ENCODE measurements around the gene PLA2G4D.

The PLA2G4D gene

DNA sequence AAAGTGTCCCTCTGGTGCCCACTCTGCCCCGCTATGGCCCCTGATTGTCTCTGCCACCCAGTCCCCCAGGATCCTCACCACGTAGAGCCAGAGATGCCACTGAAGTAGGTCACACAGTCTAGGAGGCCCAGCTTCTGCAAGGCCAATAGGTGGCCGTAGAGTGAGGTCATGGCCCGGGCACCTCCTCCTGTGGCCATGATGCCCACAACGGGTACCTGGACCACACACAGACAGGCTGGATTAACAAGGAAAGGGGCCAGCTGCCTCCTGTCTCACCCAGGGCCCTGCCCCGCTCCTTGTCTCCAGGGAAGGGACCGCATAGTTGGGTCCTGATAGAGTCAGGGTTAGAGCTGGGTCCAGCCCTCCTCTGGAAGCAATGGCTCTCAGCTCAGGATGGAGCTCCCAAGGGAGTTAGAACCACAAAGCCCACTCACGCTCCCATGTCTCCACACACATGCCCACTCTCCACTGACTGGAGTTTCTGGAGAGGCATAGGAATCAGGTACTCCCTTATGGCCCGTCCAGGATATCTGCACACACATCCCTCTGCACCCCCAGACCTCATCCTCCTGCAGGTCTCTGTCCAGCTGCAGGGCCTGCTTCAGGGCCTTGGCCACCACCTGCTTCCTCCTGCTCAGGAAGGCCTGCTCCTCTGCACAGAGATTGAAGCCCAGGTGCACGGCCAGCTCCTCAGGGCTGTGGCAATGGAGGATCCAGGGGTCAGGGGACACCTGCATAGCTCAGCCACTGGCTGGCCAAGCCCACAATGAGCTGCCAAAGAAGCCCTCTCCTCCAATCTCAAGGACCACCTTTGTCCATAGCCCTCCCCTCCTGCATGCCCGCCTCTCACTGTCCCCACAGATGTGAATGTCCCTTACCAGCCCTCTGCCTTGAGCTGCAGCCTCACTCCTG, 13.2 kb downstream of the PLA2G4D start:
- H3K27ac ChIP-seq (ENCODE audit: low read length) = no peak overlapping the region
- no peak for TF ChIP-seq EZH2 (optimal IDR thresholded peaks at IDR 0.05; ENCODE audit: low read depth, low read length)
- TF ChIP-seq EZH2phosphoT487 (IDR thresholded peaks at IDR 0.05; ENCODE audit: low read length) = no peak
- TF ChIP-seq, protein P1, sequence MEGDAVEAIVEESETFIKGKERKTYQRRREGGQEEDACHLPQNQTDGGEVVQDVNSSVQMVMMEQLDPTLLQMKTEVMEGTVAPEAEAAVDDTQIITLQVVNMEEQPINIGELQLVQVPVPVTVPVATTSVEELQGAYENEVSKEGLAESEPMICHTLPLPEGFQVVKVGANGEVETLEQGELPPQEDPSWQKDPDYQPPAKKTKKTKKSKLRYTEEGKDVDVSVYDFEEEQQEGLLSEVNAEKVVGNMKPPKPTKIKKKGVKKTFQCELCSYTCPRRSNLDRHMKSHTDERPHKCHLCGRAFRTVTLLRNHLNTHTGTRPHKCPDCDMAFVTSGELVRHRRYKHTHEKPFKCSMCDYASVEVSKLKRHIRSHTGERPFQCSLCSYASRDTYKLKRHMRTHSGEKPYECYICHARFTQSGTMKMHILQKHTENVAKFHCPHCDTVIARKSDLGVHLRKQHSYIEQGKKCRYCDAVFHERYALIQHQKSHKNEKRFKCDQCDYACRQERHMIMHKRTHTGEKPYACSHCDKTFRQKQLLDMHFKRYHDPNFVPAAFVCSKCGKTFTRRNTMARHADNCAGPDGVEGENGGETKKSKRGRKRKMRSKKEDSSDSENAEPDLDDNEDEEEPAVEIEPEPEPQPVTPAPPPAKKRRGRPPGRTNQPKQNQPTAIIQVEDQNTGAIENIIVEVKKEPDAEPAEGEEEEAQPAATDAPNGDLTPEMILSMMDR (IDR thresholded peaks at IDR 0.05; ENCODE audit: low read length) = no peak
- no peak overlapping the region for H3K4me3 ChIP-seq (ENCODE audit: low read length)
- H3F3A ChIP-seq (ENCODE audit: insufficient read depth, low read length) = no peaks in the 10 kb centered on the region
- no peak for DNase-seq
- no peaks in the 10 kb centered on the region; the same call in 1 of the 2 replicates for H3K27me3 ChIP-seq (replicated peaks; ENCODE audit: insufficient read depth, low read length)
- no peaks in the 10 kb centered on the region for H3K36me3 ChIP-seq (replicated peaks; ENCODE audit: insufficient read depth, low read length)
- no peaks in the 10 kb centered on the region for H4K20me1 ChIP-seq (ENCODE audit: insufficient read depth, low read length)
- no peak overlapping the region for H3K4me2 ChIP-seq (ENCODE audit: low read depth, low read length)
- H3K9ac ChIP-seq (ENCODE audit: low read length) = no peak overlapping the region
- no peaks in the 10 kb centered on the region for H3K4me1 ChIP-seq (ENCODE audit: low read length)
- H3K9me2 ChIP-seq (replicated peaks; ENCODE audit: insufficient read depth, low read length) = no peaks in the 10 kb centered on the region
- H3K9me3 ChIP-seq (replicated peaks; ENCODE audit: insufficient read depth, low read length) = no peaks in the 10 kb centered on the region
- no peak overlapping the region for H2AFZ ChIP-seq (ENCODE audit: low read length)
- H3K79me2 ChIP-seq (ENCODE audit: low read length) = no peaks in the 10 kb centered on the region

DNA sequence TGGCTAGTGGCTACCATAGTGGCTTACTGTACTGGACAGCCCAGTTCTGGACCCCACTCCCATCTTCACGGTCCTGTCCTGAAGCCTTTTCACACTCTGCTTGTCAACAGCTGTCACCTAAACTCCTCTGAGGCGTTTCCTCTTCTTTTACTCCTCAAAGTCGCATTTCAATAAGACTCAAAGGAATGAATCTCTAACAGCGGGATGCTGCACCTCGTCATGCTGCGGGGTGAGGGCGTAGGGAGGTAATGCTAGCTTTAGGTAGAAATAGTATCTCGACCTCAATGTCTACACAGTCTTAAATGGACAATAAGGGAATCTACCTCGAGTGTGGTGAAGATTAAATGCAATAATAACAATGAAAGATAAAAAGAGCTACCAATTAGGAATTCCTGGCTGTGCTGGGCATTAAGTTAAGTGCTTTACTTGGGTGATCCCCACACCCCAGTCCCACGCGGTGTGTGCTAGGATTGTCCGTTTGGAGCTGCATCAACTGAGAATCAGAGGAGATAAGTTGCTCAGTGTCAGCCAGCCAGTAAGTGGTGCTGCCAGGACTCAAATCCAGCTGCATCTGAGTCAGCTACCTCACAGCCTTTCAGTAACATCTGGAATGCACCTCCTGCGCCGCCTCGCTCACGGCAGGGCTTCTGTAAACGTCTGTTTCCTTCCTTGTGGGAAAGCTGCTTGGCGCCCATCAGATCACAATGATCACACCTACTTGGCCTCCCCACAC, 14.0 kb downstream of the PLA2G4D start:
- Histone ChIP-seq H3K9me2 (replicated peaks; ENCODE audit: insufficient read depth, low read length) (no peaks in the 10 kb centered on the region), H3K9ac (ENCODE audit: low read length) (no peak overlapping the region), H3K36me3 (replicated peaks; ENCODE audit: insufficient read depth, low read length) (no peaks in the 10 kb centered on the region), H3K4me2 (ENCODE audit: low read depth, low read length) (no peak overlapping the region), H3K4me3 (ENCODE audit: low read length) (no peak overlapping the region), H3K27me3 (replicated peaks; ENCODE audit: insufficient read depth, low read length) (no peaks in the 10 kb centered on the region; the same call in 1 of the 2 replicates), H3K79me2 (ENCODE audit: low read length) (no peaks in the 10 kb centered on the region), H2AFZ (ENCODE audit: low read length) (no peak overlapping the region), H4K20me1 (ENCODE audit: insufficient read depth, low read length) (no peaks in the 10 kb centered on the region), H3K4me1 (ENCODE audit: low read length) (no peaks in the 10 kb centered on the region), H3F3A (ENCODE audit: insufficient read depth, low read length) (no peaks in the 10 kb centered on the region), H3K9me3 (replicated peaks; ENCODE audit: insufficient read depth, low read length) (no peaks in the 10 kb centered on the region), H3K27ac (ENCODE audit: low read length) (no peak overlapping the region)
- no peak for DNase-seq
- no peak for TF ChIP-seq EZH2phosphoT487 (IDR thresholded peaks at IDR 0.05; ENCODE audit: low read length)
- TF ChIP-seq, protein P1 (IDR thresholded peaks at IDR 0.05; ENCODE audit: low read length) = no peak
- no peak for TF ChIP-seq EZH2 (optimal IDR thresholded peaks at IDR 0.05; ENCODE audit: low read depth, low read length)

DNA sequence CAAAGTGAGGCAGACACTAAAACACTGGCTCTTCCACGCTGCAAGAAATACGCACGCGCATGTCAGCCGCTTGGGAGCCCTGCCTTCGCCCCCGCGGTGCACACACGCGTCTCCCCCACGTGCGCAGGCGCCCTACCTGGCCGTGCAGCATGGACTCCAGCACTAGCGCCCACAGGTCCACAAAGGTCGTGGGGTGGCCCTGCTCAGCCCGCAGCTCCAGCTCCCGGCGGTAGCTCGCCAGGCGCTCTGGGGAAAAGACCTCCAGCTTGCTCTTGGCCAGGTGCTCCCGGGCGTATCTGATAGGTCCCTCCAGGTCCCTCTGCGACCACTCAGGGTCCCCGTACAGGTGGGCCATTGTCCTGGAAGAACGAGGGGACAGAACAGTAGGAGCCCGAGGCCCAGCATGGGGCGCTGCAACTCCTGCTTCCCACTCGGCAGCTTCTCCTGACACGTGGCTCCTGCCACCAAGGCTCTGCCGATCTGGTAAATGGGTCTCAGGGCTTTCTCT, 14.9 kb downstream of the PLA2G4D start:
- Histone ChIP-seq H3K4me2 (ENCODE audit: low read depth, low read length) (no peak overlapping the region), H3K4me1 (ENCODE audit: low read length) (no peaks in the 10 kb centered on the region), H3K9me3 (replicated peaks; ENCODE audit: insufficient read depth, low read length) (no peaks in the 10 kb centered on the region), H3K27me3 (replicated peaks; ENCODE audit: insufficient read depth, low read length) (no peaks in the 10 kb centered on the region; the same call in 1 of the 2 replicates), H4K20me1 (ENCODE audit: insufficient read depth, low read length) (no peaks in the 10 kb centered on the region), H3K27ac (ENCODE audit: low read length) (no peak overlapping the region), H3K36me3 (replicated peaks; ENCODE audit: insufficient read depth, low read length) (no peaks in the 10 kb centered on the region), H3K4me3 (ENCODE audit: low read length) (no peak overlapping the region), H3K79me2 (ENCODE audit: low read length) (no peaks in the 10 kb centered on the region), H2AFZ (ENCODE audit: low read length) (no peak overlapping the region), H3K9ac (ENCODE audit: low read length) (no peak overlapping the region), H3F3A (ENCODE audit: insufficient read depth, low read length) (no peaks in the 10 kb centered on the region), H3K9me2 (replicated peaks; ENCODE audit: insufficient read depth, low read length) (no peaks in the 10 kb centered on the region)
- no peak for DNase-seq
- TF ChIP-seq EZH2 (optimal IDR thresholded peaks at IDR 0.05; ENCODE audit: low read depth, low read length) (no peak), EZH2phosphoT487 (IDR thresholded peaks at IDR 0.05; ENCODE audit: low read length) (no peak)
- TF ChIP-seq, protein P1 (IDR thresholded peaks at IDR 0.05; ENCODE audit: low read length) = no peak
